ENCODE data around the gene TLR10. TPM values are rescaled to one million over a fixed set of nuclear protein-coding genes. Genes with fewer than 3 reads are reported as not detected.
A peak's percentile ranks its signal among the peaks of the same experiment; 100 is the strongest.

TLR10 gene
- total RNA-seq, 1 donor from 2014 or later = not detected

DNA sequence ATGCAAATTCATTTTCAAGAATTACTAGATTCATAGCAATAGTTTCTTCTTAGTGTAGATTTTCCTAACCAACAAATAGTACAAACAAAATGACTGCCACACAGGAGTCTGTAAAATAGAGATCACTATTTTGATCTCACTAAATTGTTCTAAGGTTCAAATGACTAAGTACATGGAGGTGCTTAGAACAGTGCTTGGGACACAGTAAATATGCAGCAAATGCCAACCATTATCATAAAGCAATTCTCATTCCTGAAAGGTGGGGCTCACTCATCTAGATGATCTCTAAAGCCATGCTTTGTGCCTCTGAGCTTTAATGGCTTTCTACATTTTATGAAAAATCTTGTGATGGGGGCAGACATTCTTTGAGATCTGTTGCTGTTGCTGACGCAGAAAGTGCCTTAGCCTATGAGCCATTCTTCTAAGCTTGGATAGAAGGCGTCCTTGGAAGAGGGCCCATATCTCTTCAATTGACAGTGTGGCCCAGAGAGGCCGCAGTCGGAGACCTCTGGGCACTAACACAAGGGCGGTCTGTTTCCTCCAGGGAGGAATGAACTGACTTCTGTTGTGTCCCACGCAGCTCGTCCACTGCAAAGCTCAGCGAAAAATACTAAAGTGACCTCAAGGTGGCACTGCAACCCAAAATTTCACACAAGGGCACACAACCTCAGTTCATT is 23.5 kb downstream of the TLR10 start:
- H3K27ac ChIP-seq = no peak overlapping the region
- no peaks in the 10 kb centered on the region for H3K36me3 ChIP-seq
- no peaks in the 10 kb centered on the region for H3K27me3 ChIP-seq
- H3K4me3 ChIP-seq = no peak overlapping the region
- peak in 1 of 2 donors; percentile 73 for DNase-seq (ENCODE audit: low spot score in 2 of 2)
- intact Hi-C loops (cut with DNase I) = loop anchor here (1.0 to 5.0 kb wide), 4 partner anchors 23 to 378 kb away; partner anchors contain the start of genes TLR10 and TLR6
- H3K4me1 ChIP-seq = no peaks in the 10 kb centered on the region
- H3K9me3 ChIP-seq = no peaks in the 10 kb centered on the region
- TF ChIP-seq, protein P1, sequence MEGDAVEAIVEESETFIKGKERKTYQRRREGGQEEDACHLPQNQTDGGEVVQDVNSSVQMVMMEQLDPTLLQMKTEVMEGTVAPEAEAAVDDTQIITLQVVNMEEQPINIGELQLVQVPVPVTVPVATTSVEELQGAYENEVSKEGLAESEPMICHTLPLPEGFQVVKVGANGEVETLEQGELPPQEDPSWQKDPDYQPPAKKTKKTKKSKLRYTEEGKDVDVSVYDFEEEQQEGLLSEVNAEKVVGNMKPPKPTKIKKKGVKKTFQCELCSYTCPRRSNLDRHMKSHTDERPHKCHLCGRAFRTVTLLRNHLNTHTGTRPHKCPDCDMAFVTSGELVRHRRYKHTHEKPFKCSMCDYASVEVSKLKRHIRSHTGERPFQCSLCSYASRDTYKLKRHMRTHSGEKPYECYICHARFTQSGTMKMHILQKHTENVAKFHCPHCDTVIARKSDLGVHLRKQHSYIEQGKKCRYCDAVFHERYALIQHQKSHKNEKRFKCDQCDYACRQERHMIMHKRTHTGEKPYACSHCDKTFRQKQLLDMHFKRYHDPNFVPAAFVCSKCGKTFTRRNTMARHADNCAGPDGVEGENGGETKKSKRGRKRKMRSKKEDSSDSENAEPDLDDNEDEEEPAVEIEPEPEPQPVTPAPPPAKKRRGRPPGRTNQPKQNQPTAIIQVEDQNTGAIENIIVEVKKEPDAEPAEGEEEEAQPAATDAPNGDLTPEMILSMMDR (IDR thresholded peaks at IDR 0.05) = peak; percentile 58 to 68 (median 59)

- Histone ChIP-seq H3K27ac (no peak overlapping the region), H3K36me3 (no peaks in the 10 kb centered on the region), H3K9me3 (no peaks in the 10 kb centered on the region), H3K4me3 (no peak overlapping the region), H3K4me1 (peaks cover 0 to 3% of the 10 kb centered on the region in 2 donors), H3K27me3 (no peaks in the 10 kb centered on the region)
- intact Hi-C loops (cut with DNase I) = loop anchor here (2.0 to 5.0 kb wide), 2 partner anchors 99 to 379 kb away; partner anchors contain the start of gene TLR6
- no peak for DNase-seq (ENCODE audit: low spot score in 2 of 2)
- TF ChIP-seq, protein P1 (IDR thresholded peaks at IDR 0.05) = no peak
Measured at GRCh38 chr4:38757945-38758600, 24.7 kb downstream of the TLR10 start.

GRCh38 chr4:38752941-38753806 is 29.6 kb downstream of the TLR10 start:
- H3K27me3 ChIP-seq = no peaks in the 10 kb centered on the region
- H3K27ac ChIP-seq = peak overlapping the region; percentile 55 to 57
- peaks cover 0 to 3% of the 10 kb centered on the region in 2 donors for H3K4me1 ChIP-seq
- H3K36me3 ChIP-seq = no peaks in the 10 kb centered on the region
- TF ChIP-seq, protein P1 (IDR thresholded peaks at IDR 0.05) = no peak
- peak overlapping the region in 1 of 2 donors; percentile 18 for H3K4me3 ChIP-seq
- intact Hi-C loops (cut with DNase I) = no loop called here
- H3K9me3 ChIP-seq = no peaks in the 10 kb centered on the region
- DNase-seq (ENCODE audit: low spot score in 2 of 2) = peak; percentile 38 to 93

GRCh38 chr4:38752372-38752940 is 30.3 kb downstream of the TLR10 start:
- TF ChIP-seq, protein P1 (IDR thresholded peaks at IDR 0.05) = no peak
- DNase-seq (ENCODE audit: low spot score in 2 of 2) = no peak
- intact Hi-C loops (cut with DNase I) = no loop called here
- H3K27ac ChIP-seq = peak overlapping the region; percentile 55 to 57
- H3K9me3 ChIP-seq = no peaks in the 10 kb centered on the region
- H3K27me3 ChIP-seq = no peaks in the 10 kb centered on the region
- H3K4me1 ChIP-seq = peaks cover 0 to 3% of the 10 kb centered on the region in 2 donors
- no peaks in the 10 kb centered on the region for H3K36me3 ChIP-seq
- peak overlapping the region in 1 of 2 donors; percentile 18 for H3K4me3 ChIP-seq

- peak overlapping the region in 1 of 2 donors; percentile 10 for H3K27ac ChIP-seq
- intact Hi-C loops (cut with DNase I) = no loop called here
Measured at GRCh38 chr4:38751341-38752010, 31.3 kb downstream of the TLR10 start.

More at GRCh38 chr4:38751341-38752010, 31.3 kb downstream of the TLR10 start:
- no peaks in the 10 kb centered on the region for H3K36me3 ChIP-seq
- DNase-seq (ENCODE audit: low spot score in 2 of 2) = no peak
- peaks cover 0 to 3% of the 10 kb centered on the region in 2 donors for H3K4me1 ChIP-seq
- no peaks in the 10 kb centered on the region for H3K9me3 ChIP-seq
- no peak overlapping the region for H3K4me3 ChIP-seq
- TF ChIP-seq, protein P1 (IDR thresholded peaks at IDR 0.05) = no peak
- no peaks in the 10 kb centered on the region for H3K27me3 ChIP-seq

Data from ascending aorta (tissue), 2 donors.